Mammary epithelial cell (primary cell): ENCODE measurements around the gene IFT20.

ENCODE experiments used
- CTCF ChIP-seq, 2 donors: IDR thresholded peaks in 1 of 2; conservative IDR thresholded peaks in 1 of 2; 2 replicates each; pipeline ENCODE4 v1.5.1; 2011 to 2012; ENCODE audit warnings: inconsistent platforms in 2 of 2, low read length in 2 of 2, mild to moderate bottlenecking in 2 of 2, control low read depth in 1 of 2, low read depth in 1 of 2; ENCODE audit not compliant: insufficient read depth in 1 of 2; ENCODE audit errors: extremely low read depth in 1 of 2
- EZH2 ChIP-seq: IDR thresholded peaks from 2 replicates; pipeline ENCODE4 v1.6.1; 2012; ENCODE audit warnings: low read length, inconsistent platforms, borderline replicate concordance

GRCh38 chr17:28385037-28385400, 49.7 kb upstream of the IFT20 start:
- TF ChIP-seq CTCF (conservative IDR thresholded peaks at IDR 0.05 in 1 of 2, IDR thresholded peaks at IDR 0.05 in 1 of 2; ENCODE audit: extremely low read depth in 1 of 2, insufficient read depth in 1 of 2, low read depth in 1 of 2, low read length in 2 of 2) (no peak), EZH2 (no peak)
